CD4-positive, alpha-beta T cell treated with Interleukin-15 for 1 hour (primary cell): ENCODE data around the gene DENND2A.
"Not testable (repeated sequence)": the region's sequence is repeated elsewhere in the genome, so short reads cannot be mapped to it uniquely, and the experiment has no call there.

ENCODE experiments used
- DNase-seq: peaks from one replicate; pipeline ENCODE4 v3.0.0-alpha.2; 2020

Gene DENND2A

GRCh38 chr7:140584195-140584851, 56.3 kb downstream of the DENND2A start:
- no peak for DNase-seq

DNA sequence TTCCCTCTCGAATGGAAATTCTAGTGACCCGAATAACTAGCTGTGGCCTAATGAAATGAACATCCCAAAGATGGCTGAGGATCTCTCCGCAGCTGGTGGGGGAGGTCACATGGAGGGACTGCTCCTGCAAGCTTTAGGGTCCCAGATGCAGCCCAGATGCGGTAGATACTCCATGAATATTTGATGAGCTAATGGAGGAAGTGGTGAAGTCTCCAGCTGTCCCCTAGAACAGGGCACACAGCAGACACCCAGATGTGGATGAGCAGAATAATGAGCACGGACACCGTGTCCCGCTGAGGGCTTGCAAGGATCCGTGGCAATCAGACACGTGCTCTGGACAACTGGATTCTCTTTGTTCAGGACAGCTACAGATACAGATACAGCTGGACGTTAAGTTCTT, 59.2 kb downstream of the DENND2A start:
- DNase-seq: no peak

DNA sequence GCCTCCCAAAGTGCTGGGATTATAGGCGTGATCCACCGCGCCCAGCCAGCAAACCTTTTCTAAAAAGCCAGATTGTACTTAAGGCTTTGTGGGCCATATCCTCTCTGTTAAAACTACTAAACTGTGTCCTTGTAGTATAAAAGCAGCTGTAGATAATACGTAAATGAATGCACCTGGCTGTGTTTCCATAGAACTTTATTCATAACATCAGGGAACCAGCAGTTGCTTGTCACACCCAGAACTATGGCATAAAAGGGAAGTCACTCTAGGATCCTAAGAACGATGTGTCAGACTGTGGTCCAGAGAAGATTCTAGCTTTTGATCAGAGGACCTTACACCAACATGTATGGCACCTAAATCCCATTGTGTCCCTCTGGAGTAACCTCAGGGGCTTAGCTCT, 63.0 kb downstream of the DENND2A start:
- no peak for DNase-seq

DNA sequence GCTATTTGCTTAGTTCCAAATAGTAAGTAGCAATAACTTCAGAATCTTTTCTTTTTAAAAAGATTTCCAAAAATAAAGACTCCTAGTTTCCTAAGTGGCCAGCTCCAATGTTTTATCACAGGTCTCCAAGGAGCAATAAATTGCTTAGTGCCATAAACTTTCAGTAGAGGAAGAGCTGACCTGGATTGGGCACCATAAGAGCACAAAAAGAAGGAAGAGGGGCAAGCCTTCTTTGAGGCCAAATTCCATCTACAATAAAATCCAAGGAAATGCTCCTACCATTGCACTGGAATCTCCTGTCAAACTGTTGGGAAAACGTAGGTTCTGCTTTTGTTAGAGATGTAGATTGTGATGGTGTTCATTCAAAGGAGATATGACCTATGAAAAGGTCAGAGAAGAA, 64.0 kb downstream of the DENND2A start:
- DNase-seq: no peak

DNA sequence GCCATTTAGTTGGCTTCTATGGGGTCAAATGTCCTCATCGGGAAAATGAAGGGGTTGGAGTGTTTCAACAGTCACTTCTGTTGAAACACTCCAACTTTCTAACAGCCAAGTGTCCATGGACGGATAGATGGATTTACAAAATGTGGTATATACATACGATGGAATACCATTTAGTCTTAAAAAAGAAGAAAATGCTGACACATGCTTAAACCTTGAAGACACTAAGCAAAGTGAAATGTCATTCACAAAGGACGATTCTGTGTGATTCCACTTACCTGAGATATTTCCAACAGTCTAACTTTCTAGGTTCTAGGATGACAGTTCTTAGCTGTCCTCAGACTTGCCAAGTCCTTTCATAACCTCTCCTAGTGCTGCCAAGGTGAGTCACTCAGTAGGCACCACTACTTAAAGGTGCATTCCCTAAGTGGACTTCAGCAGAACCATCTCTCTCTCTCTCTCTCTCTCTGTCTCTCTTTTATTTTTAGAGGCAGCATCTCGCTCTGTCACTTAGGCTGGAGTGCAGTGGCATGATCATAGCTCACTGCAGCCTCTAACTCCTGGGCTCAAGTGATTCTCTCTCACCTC, 69.0 kb downstream of the DENND2A start:
- DNase-seq: no peak

GRCh38 chr7:140570120-140570519, 70.5 kb downstream of the DENND2A start:
- no peak for DNase-seq

GRCh38 chr7:140568021-140568813, 72.4 kb downstream of the DENND2A start:
- DNase-seq: no peak

DNA sequence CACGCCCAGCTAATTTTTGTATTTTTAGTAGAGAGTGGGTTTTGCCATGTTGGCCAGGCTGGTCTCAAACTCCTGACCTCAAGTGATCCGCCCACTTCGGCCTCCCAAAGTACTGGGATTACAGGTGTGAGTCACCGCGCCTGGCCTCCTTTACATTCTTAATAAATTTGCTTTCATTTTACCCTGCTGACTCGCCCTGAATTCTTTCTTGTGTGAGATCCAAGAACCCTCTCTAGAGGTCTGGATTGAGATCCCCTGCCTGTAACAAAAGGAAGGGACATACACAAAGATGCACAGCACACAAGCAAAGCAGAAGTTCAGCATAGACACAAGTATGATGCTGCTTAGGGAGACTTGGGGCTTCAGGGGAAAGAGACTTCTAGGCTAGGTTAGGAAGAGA, 74.4 kb downstream of the DENND2A start:
- DNase-seq: not testable (repeated sequence)

DNA sequence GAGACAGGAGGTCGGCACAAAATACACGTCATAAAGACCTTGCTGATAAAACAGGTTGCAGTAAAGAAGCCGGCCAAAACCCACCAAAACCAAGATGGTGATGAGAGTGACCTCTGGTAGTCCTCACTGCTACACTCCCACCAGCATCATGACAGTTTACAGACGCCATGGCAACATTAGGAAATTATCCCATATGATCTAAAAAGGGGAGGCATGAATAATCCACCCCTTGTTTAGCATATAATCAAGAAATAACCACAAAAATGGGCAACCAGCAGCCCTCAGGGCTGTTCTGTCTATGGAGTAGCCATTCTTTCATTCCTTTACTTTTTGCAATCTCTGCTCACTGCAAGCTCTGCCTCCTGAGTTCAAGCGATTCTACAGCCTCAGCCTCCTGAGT, 74.9 kb downstream of the DENND2A start:
- not testable (repeated sequence) for DNase-seq

DNA sequence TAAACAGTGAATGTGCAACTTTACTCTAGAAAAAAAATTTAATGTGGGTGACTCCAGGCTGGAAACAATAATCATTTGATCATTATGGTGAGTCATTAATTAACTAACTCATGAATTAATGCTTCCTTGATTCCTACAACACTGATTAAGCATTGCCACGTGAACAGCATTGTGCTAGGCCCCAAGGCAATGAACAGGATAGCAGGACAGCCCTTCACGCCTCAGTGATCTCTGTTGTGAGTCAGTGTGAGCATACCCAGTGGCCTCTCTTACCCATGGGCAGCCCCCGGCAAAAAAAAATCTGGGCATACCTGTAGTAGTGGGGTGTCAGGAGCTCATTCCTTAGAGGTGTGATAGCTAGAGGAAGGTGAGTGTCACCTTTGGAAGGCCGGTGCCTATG, 76.0 kb downstream of the DENND2A start:
- no peak for DNase-seq

DNA sequence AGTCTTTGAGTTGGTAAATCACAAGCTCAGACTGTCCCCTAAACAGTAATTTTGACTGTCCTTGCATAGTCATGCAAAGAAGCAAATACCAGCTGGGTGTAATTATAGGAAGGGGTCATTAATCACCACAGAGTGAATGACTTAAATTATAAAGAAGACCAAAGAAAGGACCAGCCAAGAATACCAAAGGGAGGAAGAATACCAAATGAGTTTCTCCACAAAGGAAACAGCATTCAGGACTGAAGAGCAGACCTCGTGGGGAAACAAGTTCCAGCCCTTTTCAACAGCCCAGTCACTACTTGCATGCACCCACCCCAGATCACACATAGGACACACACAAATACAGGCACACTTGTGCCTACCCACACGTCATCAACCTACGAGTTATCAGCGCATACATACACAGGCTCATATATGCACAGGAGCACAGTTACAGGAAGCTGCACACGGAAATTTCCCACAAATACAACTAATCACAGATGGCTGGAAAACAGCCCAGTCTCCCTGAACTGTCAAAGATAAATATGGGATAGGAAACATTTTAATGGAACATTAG, 77.6 kb downstream of the DENND2A start:
- no peak for DNase-seq

GRCh38 chr7:140559410-140559809, 81.2 kb downstream of the DENND2A start:
- DNase-seq: no peak

DNA sequence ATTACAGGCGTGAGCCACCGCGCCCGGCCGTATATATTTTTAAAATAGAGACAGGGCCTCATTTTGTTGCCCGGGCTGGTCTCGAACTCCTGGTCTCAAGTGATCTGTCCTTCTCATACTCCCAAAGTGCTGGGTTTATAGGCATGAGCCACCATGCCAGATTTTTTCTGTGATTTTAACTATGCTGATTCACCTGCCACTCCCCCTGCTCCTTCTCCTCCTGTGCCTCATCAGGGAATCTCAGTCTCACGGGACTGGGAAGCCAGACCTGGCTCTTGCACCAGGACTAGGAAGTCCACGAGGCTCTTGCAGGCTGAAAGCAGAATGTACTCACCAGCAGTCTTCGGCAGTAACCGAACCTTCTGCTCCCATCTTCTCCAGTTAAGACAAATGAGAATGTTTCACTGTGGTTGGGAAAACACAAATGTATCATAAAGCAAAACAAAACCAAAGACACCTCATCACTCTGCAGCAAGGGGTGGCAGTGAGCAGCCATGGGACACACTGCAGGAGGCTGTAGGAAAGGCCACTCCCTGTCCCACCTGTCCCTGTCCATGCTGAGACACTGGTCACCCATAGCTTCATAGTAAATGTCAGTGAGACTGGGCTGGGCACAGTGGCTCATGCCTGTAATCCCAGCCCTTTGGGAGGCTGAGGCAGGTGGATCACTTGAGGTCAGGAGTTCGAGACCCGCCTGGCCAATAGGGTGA, 82.6 kb downstream of the DENND2A start:
- DNase-seq: no peak

- no peak for DNase-seq
Measured at GRCh38 chr7:140557069-140557468, 83.5 kb downstream of the DENND2A start.

- not testable (repeated sequence) for DNase-seq
Measured at GRCh38 chr7:140553236-140553635, 87.4 kb downstream of the DENND2A start.

GRCh38 chr7:140552240-140552679, 88.4 kb downstream of the DENND2A start:
- no peak for DNase-seq

DNA sequence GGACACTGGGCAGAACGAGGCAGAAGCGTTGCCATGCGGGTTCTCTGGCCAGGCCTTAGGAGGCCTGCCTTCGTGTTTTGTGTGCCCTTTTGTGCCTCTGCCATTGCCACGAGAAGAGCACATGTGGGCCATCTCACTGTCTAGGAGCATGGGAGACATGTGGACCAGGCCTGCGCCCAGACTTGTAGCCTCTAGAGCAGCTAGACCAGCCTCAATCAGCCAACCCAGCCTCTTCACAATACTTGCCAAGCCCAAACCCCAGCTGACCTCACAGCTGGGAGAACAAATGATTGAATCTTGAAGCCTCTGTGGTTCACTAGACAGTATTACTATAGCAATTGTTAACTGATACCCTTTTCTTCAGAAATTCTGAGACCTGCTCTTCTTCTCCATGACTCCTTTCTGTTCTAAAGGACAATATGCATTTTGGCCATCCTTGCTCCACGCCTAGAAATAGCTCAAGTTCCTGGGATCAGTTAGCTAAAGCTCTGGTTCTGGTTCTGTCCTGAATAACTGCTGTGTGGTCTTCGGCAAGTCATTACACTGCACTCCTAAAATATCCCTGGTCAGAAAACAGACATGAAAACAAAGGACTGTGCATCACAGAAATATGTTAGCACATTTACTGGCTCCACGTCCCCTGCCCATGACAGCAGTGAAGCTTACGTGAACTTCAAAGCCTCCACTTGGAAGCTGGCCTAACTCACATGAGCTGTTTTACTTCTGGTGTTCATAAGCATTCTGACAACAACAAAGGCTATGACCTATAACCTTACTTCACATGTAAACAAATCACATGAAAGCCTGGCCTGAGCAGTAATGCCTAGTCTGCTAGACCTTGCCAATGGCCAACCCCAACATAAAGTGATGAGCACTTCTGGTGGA, 89.0 kb downstream of the DENND2A start:
- DNase-seq: no peak

DNA sequence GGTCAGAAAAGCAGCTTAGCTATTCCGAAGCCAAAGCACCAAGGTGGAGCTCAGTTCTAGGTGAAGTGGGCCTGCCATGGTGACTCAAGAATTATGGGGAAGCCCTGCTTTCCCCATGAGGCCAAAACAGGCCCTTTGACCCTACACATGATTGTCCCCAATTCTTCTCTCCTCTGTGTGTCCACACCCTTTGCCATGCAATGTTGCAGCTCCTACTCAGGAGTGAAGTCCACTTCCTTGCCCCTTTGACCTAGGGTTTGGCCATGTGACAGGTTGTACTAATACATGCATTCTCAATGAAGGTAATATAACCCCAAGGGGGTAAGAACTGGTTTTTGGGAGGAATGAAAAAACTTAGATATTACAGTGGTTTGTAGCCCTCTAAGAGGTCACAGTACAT, 93.7 kb downstream of the DENND2A start:
- DNase-seq: no peak

- no peak for DNase-seq
Measured at GRCh38 chr7:140544388-140544826, 96.2 kb downstream of the DENND2A start.

GRCh38 chr7:140542228-140542603, 98.4 kb downstream of the DENND2A start:
- no peak for DNase-seq

GRCh38 chr7:140541513-140542227, 98.9 kb downstream of the DENND2A start:
- no peak for DNase-seq

DNA sequence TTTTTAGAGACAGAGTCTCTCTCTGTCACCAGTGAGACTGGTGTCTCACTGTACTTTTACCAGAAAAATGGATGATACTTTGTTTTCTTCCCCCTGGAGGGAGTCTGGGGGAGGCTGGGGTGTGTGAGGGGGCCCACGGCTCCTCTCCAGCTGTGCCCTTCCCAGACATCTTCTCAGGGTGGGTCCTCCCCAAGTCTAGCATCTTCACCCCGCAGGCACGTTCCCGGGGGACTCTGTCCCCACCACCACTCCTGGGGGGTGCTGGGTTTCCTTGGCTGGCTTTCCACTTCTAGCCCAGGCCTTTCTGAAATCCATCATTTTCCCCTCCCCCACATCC, 99.5 kb downstream of the DENND2A start:
- DNase-seq: no peak
